Stimulated activated CD4-positive, alpha-beta T cell treated with anti-CD3 and anti-CD28 coated beads, TNF-alpha, amount 100 ng/mL, for 4 hours (primary cell): ENCODE results near the gene ELANE.
A peak's percentile ranks its signal among the peaks of the same experiment; 100 is the strongest.
"Not testable (repeated sequence)": the region's sequence is repeated elsewhere in the genome, so short reads cannot be mapped to it uniquely, and the experiment has no call there.

Source experiments
- DNase-seq, 3 experiments: peaks; one replicate each; pipeline ENCODE4 v3.0.0-alpha.2; 2020; ENCODE audit warnings: low read depth in 3 of 3

The ELANE gene

DNA sequence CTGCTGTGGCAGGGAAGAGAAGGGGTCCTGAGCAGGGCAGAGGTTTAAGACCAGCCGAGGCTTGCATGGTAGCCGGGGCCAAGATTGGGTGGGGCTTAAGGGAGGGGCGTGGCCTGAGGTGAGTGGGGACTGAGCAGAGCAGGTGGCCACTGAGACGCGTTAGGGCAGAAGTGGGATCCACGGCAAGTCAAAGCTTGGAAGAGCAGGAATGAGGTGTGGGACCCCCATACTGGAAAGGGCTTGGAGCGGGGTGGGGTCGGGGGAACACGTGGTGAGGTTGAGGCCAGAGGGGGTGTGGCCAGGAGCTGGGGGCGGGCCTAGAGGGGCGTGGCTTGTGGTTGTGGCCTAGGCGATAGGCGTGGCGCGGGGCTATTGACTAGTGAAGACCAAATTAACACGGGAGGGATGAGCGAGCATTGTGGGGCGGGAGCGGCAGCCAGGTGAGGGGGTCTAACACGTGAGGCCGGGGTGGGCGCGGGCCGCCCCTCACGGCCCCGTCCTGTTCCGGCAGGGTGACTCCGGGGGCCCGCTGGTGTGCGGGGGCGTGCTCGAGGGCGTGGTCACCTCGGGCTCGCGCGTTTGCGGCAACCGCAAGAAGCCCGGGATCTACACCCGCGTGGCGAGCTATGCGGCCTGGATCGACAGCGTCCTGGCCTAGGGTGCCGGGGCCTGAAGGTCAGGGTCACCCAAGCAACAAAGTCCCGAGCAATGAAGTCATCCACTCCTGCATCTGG, 10.6 kb downstream of the ELANE start:
- peak; percentile 58 to 64 (median 63) for DNase-seq

DNA sequence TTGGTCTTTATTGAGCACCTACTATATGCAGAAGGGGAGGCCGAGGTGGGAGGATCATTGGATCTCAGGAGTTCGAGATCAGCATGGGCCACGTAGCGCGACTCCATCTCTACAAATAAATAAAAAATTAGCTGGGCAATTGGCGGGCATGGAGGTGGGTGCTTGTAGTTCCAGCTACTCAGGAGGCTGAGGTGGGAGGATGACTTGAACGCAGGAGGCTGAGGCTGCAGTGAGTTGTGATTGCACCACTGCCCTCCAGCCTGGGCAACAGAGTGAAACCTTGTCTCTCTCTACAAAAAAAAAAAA, 11.2 kb downstream of the ELANE start:
- no peak for DNase-seq

DNA sequence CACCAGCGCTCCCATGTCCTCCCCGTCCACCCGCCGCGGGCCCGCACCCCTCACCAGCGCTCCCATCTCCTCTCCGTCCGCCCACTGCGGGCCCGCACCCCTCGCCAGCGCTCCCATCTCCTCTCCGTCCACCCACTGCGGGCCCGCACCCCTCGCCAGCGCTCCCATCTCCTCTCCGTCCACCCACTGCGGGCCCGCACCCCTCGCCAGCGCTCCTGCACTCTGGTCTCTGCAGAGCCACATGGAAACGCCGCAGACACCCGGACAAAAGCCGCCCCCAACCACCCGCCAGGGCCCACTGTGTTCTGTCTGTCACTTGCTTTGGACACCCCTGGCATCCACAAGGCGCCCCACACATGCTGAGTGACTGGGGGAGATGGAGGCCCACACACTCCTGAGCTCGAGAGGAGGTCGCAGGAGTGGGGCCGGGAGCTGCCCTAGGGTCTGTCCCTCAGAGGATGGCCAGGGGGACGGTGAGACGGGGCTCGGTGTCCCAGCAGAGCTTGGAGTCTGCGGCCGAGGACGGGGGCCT, 14.7 kb downstream of the ELANE start:
- DNase-seq: no peak

DNA sequence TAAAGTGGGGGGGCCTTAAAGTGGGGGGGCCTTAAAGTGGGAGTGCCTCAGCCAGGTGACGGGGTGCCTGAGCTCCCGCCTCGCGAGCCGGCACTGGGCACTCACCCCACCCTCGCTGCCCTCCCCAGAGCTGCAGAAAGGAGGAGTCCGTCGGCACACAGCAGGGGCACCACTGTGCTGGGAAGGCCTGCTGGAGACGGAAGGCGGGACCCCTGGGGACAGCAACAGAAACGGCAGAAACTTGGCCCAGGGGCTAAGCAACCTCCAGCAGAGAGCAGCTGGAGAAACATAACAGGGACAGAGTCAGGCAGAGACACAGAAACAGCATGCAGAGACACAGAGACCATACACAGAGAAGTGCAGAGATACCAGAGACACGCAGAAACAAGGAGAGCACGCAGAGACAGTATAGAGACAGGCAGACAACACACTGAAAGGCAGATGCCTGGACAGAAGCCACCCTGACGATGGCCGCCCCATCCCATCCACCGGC, 15.2 kb downstream of the ELANE start:
- DNase-seq: no peak

DNA sequence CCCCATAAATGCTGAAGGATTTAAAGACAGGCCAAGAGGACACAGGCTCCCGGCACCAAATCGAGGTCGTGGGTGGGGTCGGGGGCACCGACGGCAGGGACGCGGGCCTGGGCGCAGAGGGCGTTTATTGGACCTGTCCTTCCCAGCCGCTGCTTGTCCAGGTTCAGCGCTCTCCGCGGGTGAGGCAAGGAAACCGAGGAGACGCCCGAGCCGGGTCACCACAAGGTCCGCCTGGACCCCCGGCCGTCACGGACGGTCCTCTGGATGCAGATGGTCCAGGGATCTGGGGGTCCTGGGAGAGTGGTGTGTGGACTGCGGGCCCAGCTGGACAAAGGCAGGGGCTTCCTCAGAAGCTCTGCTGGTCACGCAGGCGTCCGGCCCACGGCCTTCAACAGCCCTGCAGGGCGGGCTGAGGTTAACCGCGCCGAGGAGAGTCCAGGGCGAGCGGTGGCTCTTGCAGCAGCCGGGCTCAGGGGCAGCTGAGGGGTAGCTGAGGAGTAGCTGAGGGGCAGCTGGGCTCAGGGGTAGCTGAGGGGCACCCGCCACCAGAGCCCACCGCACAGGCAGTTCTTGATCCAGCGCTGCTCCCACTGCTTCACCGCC, 15.9 kb downstream of the ELANE start:
- DNase-seq: no peak

DNA sequence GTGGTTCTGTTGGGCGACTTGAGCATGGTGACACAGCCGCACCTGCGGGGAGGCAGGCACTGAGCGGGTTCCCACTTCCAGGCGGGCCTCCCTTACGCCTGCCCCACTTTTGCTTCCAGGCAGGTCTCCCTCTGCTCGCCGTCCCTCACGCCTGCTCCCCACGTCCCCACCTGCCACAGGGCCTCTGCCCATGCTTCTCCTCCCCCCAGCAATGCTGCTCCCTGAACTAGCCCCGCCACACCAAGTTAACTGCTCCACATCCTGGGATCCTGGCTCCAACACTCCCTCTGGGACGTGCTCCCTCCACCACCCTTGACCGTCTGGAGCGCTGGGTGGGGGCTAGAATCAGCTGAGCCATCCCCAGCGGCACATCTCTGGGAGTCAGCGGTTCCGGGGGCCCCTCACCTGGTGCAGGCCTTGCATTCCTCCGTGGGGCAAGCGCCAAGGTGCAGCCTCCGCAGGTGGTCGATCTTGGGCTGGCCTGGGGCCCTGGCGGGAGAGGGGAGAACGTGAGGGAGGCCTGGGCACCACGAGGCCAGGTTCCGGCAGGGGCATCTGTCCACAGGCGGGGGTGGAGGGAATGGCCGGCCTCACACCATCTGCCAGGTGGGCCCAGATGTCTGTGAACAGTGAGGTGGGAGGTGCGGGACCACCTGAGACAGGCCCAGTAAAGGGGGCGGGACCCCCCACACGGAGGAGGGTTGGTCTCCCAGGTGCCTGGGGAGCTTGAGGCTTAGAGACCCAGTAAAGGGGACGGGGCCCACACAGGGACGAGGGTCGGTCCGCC, 16.5 kb downstream of the ELANE start:
- no peak for DNase-seq

DNA sequence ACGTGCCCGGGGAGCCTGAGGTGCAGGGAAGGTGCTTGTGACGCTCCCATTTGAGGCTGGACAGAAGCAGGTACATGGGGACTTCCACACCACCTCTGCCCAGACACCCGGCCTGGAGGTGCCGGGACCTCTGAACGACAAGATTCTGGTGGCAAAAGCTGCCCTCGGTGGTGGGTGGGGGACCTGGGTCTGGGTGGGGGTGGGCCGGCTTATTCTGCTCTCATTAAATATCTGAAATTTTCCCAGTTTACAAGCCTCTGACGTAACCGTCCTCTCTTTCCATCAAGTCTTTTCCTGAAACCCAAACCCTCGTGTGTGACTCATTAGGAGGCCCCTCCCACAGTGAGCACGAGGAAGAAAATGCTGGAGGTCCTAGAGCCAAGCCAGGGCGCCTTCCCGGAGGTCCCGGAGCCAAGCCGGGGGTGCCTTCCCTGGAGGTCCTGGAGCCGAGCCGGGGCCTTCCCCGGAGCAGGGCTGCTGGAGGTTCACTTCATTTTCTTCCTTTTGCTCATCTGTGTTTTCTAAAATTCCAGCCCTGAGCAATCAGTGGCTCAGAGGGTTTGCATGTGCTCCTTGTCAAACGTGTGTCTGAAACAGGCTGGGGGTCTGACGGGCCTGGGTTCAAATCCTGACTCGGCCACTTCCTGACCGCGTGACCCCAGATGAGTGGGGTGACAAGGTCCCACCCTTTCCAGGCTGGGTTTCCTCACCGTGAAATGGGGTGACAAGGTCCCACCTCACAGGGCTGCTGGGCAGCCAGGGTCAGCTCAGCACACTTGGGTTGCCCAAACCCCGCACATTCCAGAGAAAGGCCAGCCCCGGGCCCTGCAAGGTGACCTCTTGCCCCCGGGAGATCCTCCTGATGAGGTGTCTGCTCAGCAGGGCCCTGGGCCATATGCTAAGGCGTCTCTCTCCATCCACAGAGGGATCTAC, 17.4 kb downstream of the ELANE start:
- DNase-seq: no peak

DNA sequence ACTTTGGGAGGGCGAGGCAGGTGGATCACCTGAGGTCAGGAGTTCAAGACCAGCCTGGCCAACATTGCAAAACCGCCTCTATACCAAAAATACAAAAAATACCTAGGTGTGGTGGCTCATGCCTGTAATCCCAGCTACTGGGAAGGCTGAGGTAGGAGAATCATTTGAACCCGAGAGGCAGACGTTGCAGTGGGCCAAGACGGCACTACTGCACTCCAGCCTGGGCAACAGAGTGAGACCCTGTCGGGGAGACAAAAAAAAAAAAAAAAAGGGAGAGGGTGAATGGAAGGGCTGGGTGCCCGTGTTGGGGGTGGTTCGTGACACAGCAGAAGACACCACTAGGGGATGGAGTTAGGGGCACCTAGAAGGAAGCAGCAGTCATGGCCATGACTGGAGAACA, 18.2 kb downstream of the ELANE start:
- DNase-seq: no peak

DNA sequence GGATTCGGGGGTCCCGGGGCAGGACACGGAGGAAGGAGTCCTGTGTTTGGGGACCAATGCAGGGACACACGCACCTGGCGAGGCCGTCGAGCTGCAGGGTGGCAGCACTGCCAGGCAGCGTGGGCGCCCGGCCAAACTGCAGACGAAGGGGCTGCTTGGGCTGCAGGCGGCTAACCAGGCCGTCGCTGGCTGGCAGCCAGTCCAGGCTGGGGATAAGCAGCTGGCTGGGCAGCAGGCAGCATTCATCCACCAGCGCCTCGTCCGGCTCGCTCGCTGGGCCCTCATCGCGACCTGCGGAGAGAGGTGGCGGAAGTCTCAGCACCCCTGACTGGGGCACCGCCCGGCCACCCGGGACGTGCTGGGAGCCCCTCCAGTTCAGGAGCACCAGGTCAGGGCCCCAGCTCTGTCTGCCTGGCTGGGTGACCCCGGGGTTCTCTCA, 18.9 kb downstream of the ELANE start:
- DNase-seq: no peak

DNA sequence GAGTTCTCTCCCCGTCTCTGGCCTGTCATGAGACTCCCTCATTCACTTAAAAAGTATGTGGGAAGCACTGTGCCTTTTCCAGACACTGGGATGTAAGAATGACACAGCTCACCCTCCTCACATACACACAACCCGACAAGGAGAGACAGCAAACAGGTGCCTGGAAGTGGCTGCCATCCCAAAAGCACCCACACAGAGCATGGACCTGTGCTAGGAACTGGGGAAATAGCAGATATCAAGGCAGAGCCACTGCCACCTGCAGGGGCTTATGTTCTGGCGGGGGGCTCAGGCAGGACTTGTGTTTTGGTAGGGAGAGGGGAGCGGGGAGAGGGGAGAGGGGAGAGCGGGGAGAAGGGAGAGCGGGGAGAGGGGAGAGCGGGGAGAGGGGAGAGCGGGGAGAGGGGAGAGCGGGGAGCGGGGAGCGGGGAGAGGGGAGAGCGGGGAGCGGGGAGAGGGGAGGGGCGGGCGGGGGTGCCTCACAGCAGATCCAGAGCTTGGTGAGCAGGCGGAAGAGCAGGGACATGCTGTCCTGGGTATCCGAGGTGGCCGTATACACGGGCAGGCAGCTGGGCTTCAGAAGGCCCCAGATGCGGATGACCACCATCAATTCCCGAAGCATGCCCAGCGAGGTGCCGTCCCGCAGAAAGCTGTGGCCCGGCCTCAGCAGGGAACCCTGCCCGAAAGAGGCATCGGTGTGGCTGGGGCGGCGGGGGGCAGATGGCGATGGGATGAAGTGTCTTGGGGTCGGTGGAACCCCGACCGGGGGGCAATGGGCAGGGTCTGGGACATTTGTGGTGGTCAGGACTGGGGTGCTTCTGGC, 19.6 kb downstream of the ELANE start:
- no peak for DNase-seq

DNA sequence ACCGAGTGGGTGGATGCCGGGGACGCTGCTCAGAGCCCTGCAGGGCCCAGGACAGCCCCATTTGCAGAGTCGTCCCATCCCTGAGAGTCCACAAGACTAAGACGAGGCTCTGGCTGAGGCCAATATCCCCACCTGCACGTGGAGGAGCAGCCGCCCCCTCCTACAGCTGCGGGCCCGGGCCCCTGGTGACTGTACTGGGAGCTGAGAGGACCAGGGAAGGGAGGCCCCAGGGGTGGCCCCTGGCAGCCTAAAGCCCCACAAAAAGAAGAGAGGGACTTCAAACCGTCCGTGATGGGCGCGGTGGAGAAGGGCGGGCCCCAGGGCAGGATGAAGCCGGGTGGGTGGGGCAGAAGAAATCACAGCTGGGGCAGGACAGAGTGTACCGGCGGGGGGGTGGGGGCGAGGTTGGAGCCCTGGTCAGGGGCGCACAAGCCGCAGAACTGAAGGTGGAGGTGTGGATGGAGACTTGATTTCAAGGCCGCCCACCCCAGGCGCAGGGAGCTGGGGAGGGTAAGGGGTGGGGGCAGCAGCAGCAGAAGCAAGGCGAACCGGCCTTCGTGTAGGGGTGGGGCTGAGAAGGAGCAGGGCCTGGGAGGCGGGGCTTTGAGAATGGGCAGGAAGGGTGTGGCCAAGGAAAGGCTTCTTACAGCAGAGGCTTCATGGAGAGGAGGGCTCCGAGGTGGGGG, 20.3 kb downstream of the ELANE start:
- DNase-seq: peak; percentile 48 to 69 (median 59)

DNA sequence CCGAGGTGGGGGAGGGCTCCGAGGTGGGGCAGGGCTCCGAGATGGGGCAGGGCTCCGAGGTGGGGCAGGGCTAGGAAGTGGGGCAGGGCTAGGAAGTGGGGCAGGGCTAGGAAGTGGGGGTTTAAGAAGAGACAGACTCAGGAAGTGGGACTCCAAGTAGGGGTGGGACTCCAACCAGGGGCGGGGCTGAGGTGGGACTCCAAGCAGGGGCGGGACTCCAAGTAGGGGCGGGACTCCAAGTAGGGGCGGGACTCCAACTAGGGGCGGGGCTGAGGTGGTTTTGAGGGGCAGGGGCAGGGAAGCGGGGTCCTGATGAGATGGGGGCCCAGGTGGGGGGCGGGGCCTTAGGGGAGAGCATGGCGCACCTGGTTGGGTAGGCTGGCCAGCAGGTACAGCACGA, 21.0 kb downstream of the ELANE start:
- peak in 2 of 3 experiments; percentile 24 to 53 for DNase-seq

DNA sequence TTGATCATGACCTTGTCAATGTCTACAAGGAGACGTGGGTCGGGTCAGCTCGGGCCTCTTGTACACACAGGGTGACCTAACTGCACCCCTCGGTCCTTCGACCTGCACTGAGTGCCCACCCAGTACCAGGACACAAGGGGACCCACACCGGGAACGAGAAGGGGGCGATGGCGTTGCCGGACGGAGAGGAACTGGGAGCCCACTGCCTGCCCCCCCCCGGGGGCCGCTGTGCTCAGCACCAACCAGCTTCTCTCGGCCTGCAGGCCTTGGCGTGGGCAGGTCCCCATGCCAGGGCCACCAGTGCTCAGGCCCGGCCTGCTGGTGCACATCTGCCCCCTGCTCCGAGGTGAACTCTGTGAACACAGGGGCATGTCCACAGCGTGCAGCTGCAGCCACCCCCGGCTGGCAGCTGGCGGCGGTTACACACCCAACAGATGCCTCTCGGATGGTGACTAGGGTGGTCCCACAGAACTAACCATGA, 21.5 kb downstream of the ELANE start:
- DNase-seq: no peak

DNA sequence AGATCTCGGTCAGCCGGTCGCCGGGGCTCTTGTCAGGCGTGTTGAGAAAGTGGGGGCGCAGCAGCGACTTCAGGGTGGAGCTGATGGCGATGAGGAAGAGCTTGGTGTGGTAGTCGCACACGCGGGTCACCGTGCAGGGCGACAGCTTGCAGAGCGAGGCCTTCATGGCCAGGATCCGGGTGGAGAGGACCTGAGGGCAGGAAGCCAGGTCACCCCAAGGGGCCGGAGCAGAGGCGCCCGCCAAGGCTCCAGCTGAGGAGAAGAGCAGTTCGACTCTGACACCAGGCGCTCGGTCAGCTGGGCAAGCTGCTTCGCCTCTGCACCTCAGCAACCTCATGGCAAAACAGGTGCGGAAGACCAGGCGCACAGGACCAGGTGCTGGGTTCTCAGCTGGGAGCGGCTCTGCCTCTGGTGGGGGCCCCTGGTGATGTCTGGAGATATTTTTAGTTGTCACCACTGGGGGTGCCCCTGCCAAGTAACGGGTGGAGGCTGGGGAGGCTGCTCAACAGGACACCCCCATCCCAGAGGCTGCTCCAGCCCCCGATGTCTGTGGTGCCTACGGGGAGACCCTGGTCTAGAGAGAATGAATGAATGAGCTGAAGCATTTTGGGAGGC, 23.3 kb downstream of the ELANE start:
- DNase-seq: no peak

DNA sequence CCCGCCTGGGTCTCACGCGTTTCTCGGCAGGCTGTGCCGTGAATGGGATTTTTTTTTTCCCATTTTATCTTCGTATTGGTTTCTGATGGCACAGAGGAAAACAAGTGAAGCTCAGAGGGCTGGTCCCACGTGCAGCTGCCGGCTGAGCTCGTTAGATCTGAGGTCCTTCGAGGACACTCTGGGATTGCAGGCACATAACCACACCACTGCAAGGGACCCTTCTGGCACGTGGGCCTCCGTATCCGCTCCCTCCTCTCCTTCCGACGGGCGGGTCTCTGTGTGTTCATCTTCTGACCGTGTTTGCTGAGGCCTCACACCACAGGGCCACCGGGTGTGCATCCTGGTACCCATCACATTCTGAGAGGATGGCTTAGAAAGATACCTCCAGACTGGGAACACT, 24.0 kb downstream of the ELANE start:
- no peak for DNase-seq

DNA sequence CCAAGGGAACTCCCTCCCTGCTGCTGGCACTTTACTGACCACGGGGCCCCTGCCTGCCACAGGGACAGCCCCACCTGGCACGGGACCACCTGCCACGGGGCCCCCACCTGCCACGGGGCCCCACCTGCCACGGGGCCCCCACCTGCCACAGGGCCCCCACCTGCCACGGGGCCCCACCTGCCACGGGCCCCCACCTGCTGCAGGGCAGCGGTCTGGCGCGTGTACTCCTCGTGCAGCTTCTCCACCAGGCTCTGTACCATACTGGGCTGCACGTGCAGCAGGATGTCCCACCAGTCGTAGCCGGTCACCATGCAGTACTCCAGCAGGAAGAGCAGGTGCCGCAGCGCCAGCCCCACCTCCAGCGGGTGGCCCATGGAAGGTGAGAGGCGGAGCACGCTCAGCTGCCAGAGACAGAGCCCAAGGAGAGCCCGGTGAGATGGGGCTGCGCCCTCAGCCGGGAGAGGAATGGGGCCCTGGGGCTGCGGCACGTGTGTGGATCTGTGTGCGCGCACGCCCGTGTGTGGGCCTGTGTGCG, 24.7 kb downstream of the ELANE start:
- DNase-seq: no peak

DNA sequence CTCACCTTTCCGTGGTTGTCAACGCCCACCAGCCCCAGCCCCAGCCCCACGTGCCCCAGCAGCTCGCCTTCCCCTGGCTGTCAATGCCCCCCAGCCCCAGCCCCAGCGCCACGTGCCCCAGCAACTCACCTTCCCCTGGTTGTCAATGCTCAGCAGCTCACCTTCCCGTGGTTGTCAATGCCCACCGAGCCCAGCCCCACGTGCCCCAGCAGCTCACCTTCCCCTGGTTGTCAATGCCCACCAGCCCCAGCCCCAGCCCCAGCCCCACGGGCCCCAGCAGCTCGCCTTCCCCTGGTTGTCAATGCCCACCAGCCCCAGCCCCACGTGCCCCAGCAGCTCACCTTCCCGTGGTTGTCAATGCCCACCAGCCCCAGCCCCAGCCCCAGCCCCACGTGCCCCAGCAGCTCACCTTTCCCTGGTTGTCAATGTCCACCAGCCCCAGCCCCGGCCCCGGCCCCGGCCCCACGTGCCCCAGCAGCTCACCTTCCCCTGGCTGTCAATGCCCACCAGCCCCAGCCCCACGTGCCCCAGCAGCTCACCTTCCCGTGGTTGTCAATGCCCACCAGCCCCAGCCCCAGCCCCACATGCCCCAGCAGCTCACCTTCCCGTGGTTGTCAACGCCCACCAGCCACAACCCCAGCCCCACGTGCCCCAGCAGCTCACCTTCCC, 26.0 kb downstream of the ELANE start:
- not testable (repeated sequence) for DNase-seq

DNA sequence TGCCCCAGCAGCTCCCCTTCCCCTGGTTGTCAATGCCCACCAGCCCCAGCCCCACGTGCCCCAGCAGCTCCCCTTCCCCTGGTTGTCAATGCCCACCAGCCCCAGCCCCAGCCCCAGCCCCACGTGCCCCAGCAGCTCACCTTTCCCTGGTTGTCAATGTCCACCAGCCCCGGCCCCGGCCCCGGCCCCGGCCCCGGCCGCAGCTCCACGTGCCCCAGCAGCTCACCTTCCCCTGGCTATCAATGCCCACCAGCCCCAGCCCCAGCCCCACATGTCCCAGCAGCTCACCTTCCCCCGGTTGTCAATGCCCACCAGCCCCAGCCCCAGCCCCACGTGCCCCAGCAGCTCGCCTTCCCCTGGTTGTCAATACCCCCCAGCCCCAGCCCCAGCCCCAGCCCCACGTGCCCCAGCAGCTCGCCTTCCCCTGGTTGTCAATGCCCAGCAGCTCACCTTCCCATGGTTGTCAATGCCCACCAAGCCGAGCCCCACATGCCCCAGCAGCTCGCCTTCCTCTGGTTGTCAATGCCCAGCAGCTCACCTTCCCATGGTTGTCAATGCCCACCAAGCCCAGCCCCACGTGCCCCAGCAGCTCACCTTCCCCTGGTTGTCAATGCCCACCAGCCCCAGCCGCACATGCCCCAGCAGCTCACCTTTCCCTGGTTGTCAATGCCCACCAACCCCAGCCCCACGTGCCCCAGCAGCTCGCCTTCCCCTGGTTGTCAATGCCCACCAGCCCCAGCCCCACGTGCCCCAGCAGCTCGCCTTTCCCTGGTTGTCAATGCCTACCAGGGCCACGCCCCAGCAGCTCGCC, 26.9 kb downstream of the ELANE start:
- not testable (repeated sequence) for DNase-seq
